ENCODE measurements around the gene HNRNPH3. TPM values are rescaled to one million over a fixed set of nuclear protein-coding genes. Genes with fewer than 3 reads are reported as not detected.
"Not testable (repeated sequence)": the region's sequence is repeated elsewhere in the genome, so short reads cannot be mapped to it uniquely, and the experiment has no call there.

Gene HNRNPH3
- total RNA-seq, 3 donors from 2014 or later: 57.9 to 65.9 (median 65.3) TPM

GRCh38 chr10:68318331-68319059 lies 13.4 kb upstream of the HNRNPH3 start:
- intact Hi-C loops (cut with DNase I; ENCODE audit: low total_unique reads): no loop called here
- H3K36me3 ChIP-seq: no peaks in the 10 kb centered on the region
- TF ChIP-seq POLR2AphosphoS5 (IDR thresholded peaks at IDR 0.05) (no peak), CTCF (IDR thresholded peaks at IDR 0.05) (no peak), POLR2A (IDR thresholded peaks at IDR 0.05) (no peak)
- peaks cover 0 to 12% of the 10 kb centered on the region in 2 donors for H3K9me3 ChIP-seq
- no peak for DNase-seq (ENCODE audit: low spot score in 2 of 2)
- no peak overlapping the region for H3K4me3 ChIP-seq
- no peaks in the 10 kb centered on the region for H3K4me1 ChIP-seq
- no peaks in the 10 kb centered on the region for H3K27me3 ChIP-seq
- H3K27ac ChIP-seq: no peak overlapping the region

- H3K4me3 ChIP-seq; H3K27ac ChIP-seq; intact Hi-C loops (cut with DNase I; ENCODE audit: low total_unique reads); H3K9me3 ChIP-seq; H3K27me3 ChIP-seq; H3K36me3 ChIP-seq; DNase-seq (ENCODE audit: low spot score in 2 of 2): not testable (repeated sequence)
- H3K4me1 ChIP-seq: peaks cover 0 to 10% of the 10 kb centered on the region in 2 donors
Observed at GRCh38 chr10:68324396-68324795, 7.5 kb upstream of the HNRNPH3 start.

- H3K27ac ChIP-seq: peak overlapping the region; percentile 99 to 100
- H3K4me3 ChIP-seq: peak overlapping the region; percentile 1 to 42 (median 11)
- H3K27me3 ChIP-seq: no peaks in the 10 kb centered on the region
- H3K4me1 ChIP-seq: peaks cover 0 to 13% of the 10 kb centered on the region in 2 donors
- intact Hi-C loops (cut with DNase I; ENCODE audit: low total_unique reads): no loop called here
- no peak for DNase-seq (ENCODE audit: low spot score in 2 of 2)
- no peak for TF ChIP-seq POLR2A (IDR thresholded peaks at IDR 0.05)
- TF ChIP-seq POLR2AphosphoS5 (IDR thresholded peaks at IDR 0.05): peak in 1 of 3 donors; percentile 65
- no peaks in the 10 kb centered on the region for H3K36me3 ChIP-seq
- no peaks in the 10 kb centered on the region for H3K9me3 ChIP-seq
Observed at GRCh38 chr10:68327889-68328786, 3.7 kb upstream of the HNRNPH3 start.

GRCh38 chr10:68329506-68329861 lies 2.4 kb upstream of the HNRNPH3 start:
- Histone ChIP-seq H3K27ac (peak overlapping the region; percentile 99 to 100), H3K9me3 (no peaks in the 10 kb centered on the region), H3K36me3 (no peaks in the 10 kb centered on the region), H3K27me3 (no peaks in the 10 kb centered on the region), H3K4me1 (peaks cover 0 to 13% of the 10 kb centered on the region in 2 donors), H3K4me3 (no peak overlapping the region)
- DNase-seq (ENCODE audit: low spot score in 2 of 2): no peak
- intact Hi-C loops (cut with DNase I; ENCODE audit: low total_unique reads): no loop called here
- TF ChIP-seq POLR2A (IDR thresholded peaks at IDR 0.05) (no peak), POLR2AphosphoS5 (IDR thresholded peaks at IDR 0.05) (no peak), CTCF (IDR thresholded peaks at IDR 0.05) (no peak)

- H3K4me1 ChIP-seq: peaks cover 0 to 13% of the 10 kb centered on the region in 2 donors
- no peaks in the 10 kb centered on the region for H3K9me3 ChIP-seq
- intact Hi-C loops (cut with DNase I; ENCODE audit: low total_unique reads): no loop called here
- peak overlapping the region; percentile 99 to 100 for H3K27ac ChIP-seq
- TF ChIP-seq CTCF (IDR thresholded peaks at IDR 0.05) (no peak), POLR2A (IDR thresholded peaks at IDR 0.05) (no peak), POLR2AphosphoS5 (IDR thresholded peaks at IDR 0.05) (no peak)
- H3K27me3 ChIP-seq: no peaks in the 10 kb centered on the region
- peak overlapping the region; percentile 93 to 99 (median 99) for H3K4me3 ChIP-seq
- no peaks in the 10 kb centered on the region for H3K36me3 ChIP-seq
- peak in 1 of 2 donors; percentile 44 for DNase-seq (ENCODE audit: low spot score in 2 of 2)
Observed at GRCh38 chr10:68330852-68331454, 911 bp upstream of the HNRNPH3 start.

Measured in breast epithelium (tissue), 4 donors.